Kidney tubule cell (primary cell): ENCODE results near the gene RNASEH2C.
A peak's percentile ranks its signal among the peaks of the same experiment; 100 is the strongest.
"Not testable (repeated sequence)": the region's sequence is repeated elsewhere in the genome, so short reads cannot be mapped to it uniquely, and the experiment has no call there.

Experiments
- DNase-seq: peaks from one replicate; pipeline ENCODE4 v3.0.0-alpha.2; 2018; ENCODE audit warnings: low spot score

Gene RNASEH2C

GRCh38 chr11:65716774-65717405 is 3.7 kb downstream of the RNASEH2C start:
- no peak for DNase-seq

GRCh38 chr11:65716302-65716701 is 4.3 kb downstream of the RNASEH2C start:
- no peak for DNase-seq

- DNase-seq, result peak; percentile 4
These were observed 6.2 kb downstream of the RNASEH2C start for GRCh38 chr11:65714433-65714832.

- no peak for DNase-seq
These were observed 7.2 kb downstream of the RNASEH2C start for GRCh38 chr11:65713212-65713969.

- no peak for DNase-seq
These were observed 7.9 kb downstream of the RNASEH2C start for GRCh38 chr11:65712633-65713076.

- peak; percentile 99 for DNase-seq
These were observed 8.6 kb downstream of the RNASEH2C start, which contains the start of gene KAT5 for GRCh38 chr11:65711785-65712632. TSS of gene KAT5 (plus strand) at chr11:65712252. CDS start at chr11:65712268, 16 bp downstream.

- peak; percentile 9 for DNase-seq
These were observed 10.2 kb downstream of the RNASEH2C start for GRCh38 chr11:65710421-65710820.

- DNase-seq, result no peak
These were observed 10.9 kb downstream of the RNASEH2C start for GRCh38 chr11:65709661-65710060.

GRCh38 chr11:65708451-65708850 is 12.1 kb downstream of the RNASEH2C start:
- DNase-seq, result no peak

- DNase-seq, result not testable (repeated sequence)
These were observed 13.6 kb downstream of the RNASEH2C start for GRCh38 chr11:65707002-65707401.

- peak; percentile 76 for DNase-seq
These were observed 14.3 kb downstream of the RNASEH2C start for GRCh38 chr11:65706303-65706763.

- no peak for DNase-seq
These were observed 16.8 kb downstream of the RNASEH2C start for GRCh38 chr11:65703846-65704245.

GRCh38 chr11:65701686-65702085 is 18.9 kb downstream of the RNASEH2C start:
- no peak for DNase-seq

GRCh38 chr11:65700399-65700798 is 20.2 kb downstream of the RNASEH2C start:
- DNase-seq, result no peak

- no peak for DNase-seq
These were observed 21.3 kb downstream of the RNASEH2C start for GRCh38 chr11:65699306-65699705.

GRCh38 chr11:65698205-65698604 is 22.4 kb downstream of the RNASEH2C start:
- DNase-seq, result no peak

GRCh38 chr11:65696802-65697552 is 23.6 kb downstream of the RNASEH2C start:
- DNase-seq, result no peak

- DNase-seq, result peak; percentile 79
These were observed 24.9 kb downstream of the RNASEH2C start for GRCh38 chr11:65695459-65696241.

- no peak for DNase-seq
These were observed 28.2 kb downstream of the RNASEH2C start for GRCh38 chr11:65692367-65692766.

GRCh38 chr11:65691847-65692246 is 28.8 kb downstream of the RNASEH2C start:
- DNase-seq, result not testable (repeated sequence)

- DNase-seq, result no peak
These were observed 34.6 kb downstream of the RNASEH2C start for GRCh38 chr11:65685981-65686380.
